ENCODE measurements around the gene KCNJ10.
A peak's percentile ranks its signal among the peaks of the same experiment; 100 is the strongest.

KCNJ10 gene

DNA sequence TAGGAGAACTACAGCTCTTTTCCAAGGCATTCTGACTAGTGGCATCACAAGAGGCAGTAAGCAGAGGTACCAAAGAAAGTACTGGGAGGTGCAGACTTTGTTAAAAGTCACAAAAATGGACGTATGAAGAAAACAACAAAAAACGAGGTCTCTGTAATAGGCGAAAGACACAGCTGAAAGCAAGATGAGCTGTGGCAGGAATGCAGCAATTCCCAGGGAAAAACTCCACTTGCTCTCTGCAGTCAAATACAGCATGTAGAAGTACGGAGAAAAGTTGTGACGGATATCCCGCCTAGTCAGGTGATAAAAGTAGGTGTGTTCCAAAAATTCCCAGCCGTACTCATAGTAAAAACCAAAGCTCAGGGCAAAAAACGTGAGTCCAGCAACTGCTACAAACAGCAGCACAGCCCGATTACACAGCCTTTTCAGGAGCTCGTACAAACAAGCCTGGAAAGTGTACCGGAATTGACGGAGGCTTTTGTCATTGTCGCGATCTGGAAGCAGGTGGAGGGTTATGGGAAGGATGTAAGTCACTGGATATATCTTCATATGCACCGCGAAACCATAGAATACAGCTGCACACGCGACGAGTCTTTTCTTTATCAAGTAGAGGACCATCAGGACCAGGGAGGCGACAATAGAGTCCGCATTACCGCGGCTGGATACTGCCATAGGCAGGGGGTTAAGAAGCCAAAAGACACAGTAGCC is 39.1 kb downstream of the KCNJ10 start:
- Histone ChIP-seq H4K20me1 (ENCODE audit: insufficient read depth, low read length) (no peaks in the 10 kb centered on the region), H3K4me1 (ENCODE audit: insufficient read depth, low read length) (peaks cover 32% of the 10 kb centered on the region), H3K27me3 (ENCODE audit: insufficient read depth, low read length, poor library complexity) (no peaks in the 10 kb centered on the region), H3K36me3 (ENCODE audit: insufficient read depth, low read length) (no peaks in the 10 kb centered on the region), H3K4me3 (ENCODE audit: low read depth in 1 of 2, low read length in 2 of 2) (peak overlapping the region; percentile 56 to 81; a peak in 3 of 4 replicates), H3K4me2 (ENCODE audit: insufficient read depth, low read length) (peak overlapping the region; percentile 93), H3K79me2 (ENCODE audit: insufficient read depth, low read length) (peaks cover 20% of the 10 kb centered on the region; the same call in 1 of the 2 replicates), H2AFZ (ENCODE audit: low read depth, low read length) (peak overlapping the region; percentile 85), H3K9ac (ENCODE audit: low read depth, low read length) (peak overlapping the region; percentile 68), H3K9me3 (ENCODE audit: insufficient read depth, low read length, severe bottlenecking) (no peaks in the 10 kb centered on the region), H3K27ac (ENCODE audit: low read length) (peak overlapping the region; percentile 65)
- ATAC-seq (ENCODE audit: insufficient read depth, low read depth) (peak; percentile 14; the same call in 2 of the 3 replicates), DNase-seq (peak; percentile 29)
- TF ChIP-seq EZH2 (IDR thresholded peaks at IDR 0.05; ENCODE audit: borderline replicate concordance, low read depth, low read length, severe bottlenecking) = no peak
- TF ChIP-seq, protein P1, sequence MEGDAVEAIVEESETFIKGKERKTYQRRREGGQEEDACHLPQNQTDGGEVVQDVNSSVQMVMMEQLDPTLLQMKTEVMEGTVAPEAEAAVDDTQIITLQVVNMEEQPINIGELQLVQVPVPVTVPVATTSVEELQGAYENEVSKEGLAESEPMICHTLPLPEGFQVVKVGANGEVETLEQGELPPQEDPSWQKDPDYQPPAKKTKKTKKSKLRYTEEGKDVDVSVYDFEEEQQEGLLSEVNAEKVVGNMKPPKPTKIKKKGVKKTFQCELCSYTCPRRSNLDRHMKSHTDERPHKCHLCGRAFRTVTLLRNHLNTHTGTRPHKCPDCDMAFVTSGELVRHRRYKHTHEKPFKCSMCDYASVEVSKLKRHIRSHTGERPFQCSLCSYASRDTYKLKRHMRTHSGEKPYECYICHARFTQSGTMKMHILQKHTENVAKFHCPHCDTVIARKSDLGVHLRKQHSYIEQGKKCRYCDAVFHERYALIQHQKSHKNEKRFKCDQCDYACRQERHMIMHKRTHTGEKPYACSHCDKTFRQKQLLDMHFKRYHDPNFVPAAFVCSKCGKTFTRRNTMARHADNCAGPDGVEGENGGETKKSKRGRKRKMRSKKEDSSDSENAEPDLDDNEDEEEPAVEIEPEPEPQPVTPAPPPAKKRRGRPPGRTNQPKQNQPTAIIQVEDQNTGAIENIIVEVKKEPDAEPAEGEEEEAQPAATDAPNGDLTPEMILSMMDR (IDR thresholded peaks at IDR 0.05; ENCODE audit: borderline replicate concordance, extremely low read depth, low read length, poor library complexity, severe bottlenecking) = no peak

DNA sequence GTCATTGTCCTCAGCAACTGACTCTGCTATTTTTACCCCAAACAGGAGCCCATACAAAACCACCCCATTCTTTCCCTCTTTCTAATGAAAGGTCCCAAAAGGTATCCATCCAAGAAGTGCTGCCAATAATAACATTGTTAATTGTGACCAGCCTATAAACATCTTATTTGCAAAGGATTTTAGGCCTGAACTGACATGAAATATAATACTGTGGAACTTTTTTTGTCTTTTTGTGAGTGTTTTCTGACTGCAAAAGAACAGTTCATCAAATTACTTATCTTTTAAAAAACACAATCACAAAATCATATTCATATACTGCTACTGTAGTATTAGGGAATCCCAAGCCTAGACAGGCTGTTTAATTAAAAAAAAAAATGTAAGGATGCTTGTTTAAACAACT is 41.5 kb downstream of the KCNJ10 start:
- Histone ChIP-seq H2AFZ (ENCODE audit: low read depth, low read length) (no peak overlapping the region), H3K4me1 (ENCODE audit: insufficient read depth, low read length) (peaks cover 30% of the 10 kb centered on the region), H3K4me2 (ENCODE audit: insufficient read depth, low read length) (no peak overlapping the region), H3K27me3 (ENCODE audit: insufficient read depth, low read length, poor library complexity) (no peaks in the 10 kb centered on the region), H3K4me3 (ENCODE audit: low read depth in 1 of 2, low read length in 2 of 2) (no peak overlapping the region), H3K79me2 (ENCODE audit: insufficient read depth, low read length) (peaks cover 20% of the 10 kb centered on the region; the same call in 1 of the 2 replicates), H4K20me1 (ENCODE audit: insufficient read depth, low read length) (no peaks in the 10 kb centered on the region), H3K9ac (ENCODE audit: low read depth, low read length) (no peak overlapping the region), H3K36me3 (ENCODE audit: insufficient read depth, low read length) (no peaks in the 10 kb centered on the region), H3K9me3 (ENCODE audit: insufficient read depth, low read length, severe bottlenecking) (no peaks in the 10 kb centered on the region), H3K27ac (ENCODE audit: low read length) (no peak overlapping the region)
- TF ChIP-seq EZH2 (IDR thresholded peaks at IDR 0.05; ENCODE audit: borderline replicate concordance, low read depth, low read length, severe bottlenecking) = no peak
- TF ChIP-seq, protein P1 (IDR thresholded peaks at IDR 0.05; ENCODE audit: borderline replicate concordance, extremely low read depth, low read length, poor library complexity, severe bottlenecking) = no peak
- ATAC-seq (ENCODE audit: insufficient read depth, low read depth) (no peak), DNase-seq (no peak)

DNA sequence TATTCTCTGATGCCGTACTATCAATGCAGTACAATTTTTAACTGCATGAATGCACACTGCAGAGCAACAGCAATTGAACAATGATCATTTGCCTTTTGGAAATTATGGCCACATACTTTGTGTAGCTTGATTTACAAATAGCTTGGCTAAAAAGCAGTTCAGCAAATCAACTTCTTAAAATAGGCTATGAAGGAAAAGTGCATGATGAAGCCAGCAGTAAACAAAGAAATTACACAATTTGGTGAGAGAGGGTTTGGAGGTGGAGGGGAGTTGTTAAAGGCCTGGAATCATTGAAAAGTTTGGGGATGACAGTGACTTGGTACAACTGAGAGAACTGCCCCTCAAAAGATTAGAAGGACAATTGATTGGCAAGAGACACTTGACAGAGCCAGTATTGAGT is 44.6 kb downstream of the KCNJ10 start:
- H2AFZ ChIP-seq (ENCODE audit: low read depth, low read length) = no peak overlapping the region
- TF ChIP-seq, protein P1 (IDR thresholded peaks at IDR 0.05; ENCODE audit: borderline replicate concordance, extremely low read depth, low read length, poor library complexity, severe bottlenecking) = no peak
- TF ChIP-seq EZH2 (IDR thresholded peaks at IDR 0.05; ENCODE audit: borderline replicate concordance, low read depth, low read length, severe bottlenecking) = no peak
- no peak overlapping the region for H3K4me2 ChIP-seq (ENCODE audit: insufficient read depth, low read length)
- H3K79me2 ChIP-seq (ENCODE audit: insufficient read depth, low read length) = peaks cover 7% of the 10 kb centered on the region; the same call in 1 of the 2 replicates
- H3K36me3 ChIP-seq (ENCODE audit: insufficient read depth, low read length) = no peaks in the 10 kb centered on the region
- H3K9ac ChIP-seq (ENCODE audit: low read depth, low read length) = no peak overlapping the region
- no peaks in the 10 kb centered on the region for H4K20me1 ChIP-seq (ENCODE audit: insufficient read depth, low read length)
- no peaks in the 10 kb centered on the region for H3K9me3 ChIP-seq (ENCODE audit: insufficient read depth, low read length, severe bottlenecking)
- no peak overlapping the region for H3K4me3 ChIP-seq (ENCODE audit: low read depth in 1 of 2, low read length in 2 of 2)
- DNase-seq (no peak), ATAC-seq (ENCODE audit: insufficient read depth, low read depth) (no peak)
- peaks cover 8% of the 10 kb centered on the region for H3K4me1 ChIP-seq (ENCODE audit: insufficient read depth, low read length)
- H3K27me3 ChIP-seq (ENCODE audit: insufficient read depth, low read length, poor library complexity) = no peaks in the 10 kb centered on the region
- no peak overlapping the region for H3K27ac ChIP-seq (ENCODE audit: low read length)
